ENCODE results near the gene EARS2. TPM values are rescaled to one million over a fixed set of nuclear protein-coding genes. Genes with fewer than 3 reads are reported as not detected.

The EARS2 gene
- total and polyA plus RNA-seq, 9 of the 15 experiments (the other 6 are each of a cell fraction or from before 2014, with no cell fraction given) = 17.6 to 58.6 (median 36.3) TPM

DNA sequence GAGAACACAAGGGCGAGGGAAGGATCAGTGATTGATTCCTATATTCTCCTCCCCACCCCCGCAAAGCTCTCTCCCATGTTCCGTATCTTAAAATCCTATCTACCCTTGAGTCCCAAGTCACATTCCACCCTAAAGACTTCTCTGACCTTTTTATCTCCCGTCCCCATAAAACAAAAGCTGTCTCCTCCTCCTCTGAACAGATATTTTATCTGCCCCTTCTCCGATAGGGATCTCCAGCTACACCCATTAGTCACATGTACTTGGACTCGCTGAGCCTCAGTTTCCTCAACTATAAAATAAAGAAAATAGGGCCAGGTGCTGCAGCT is 59.6 kb downstream of the EARS2 start:
- DNase-seq (ENCODE audit: extremely low read depth in 1 of 4, low spot score in 3 of 4) (peak in 1 of 4 experiments; percentile 28), ATAC-seq (no peak), FAIRE-seq (no peak)
- H3K9me3 ChIP-seq (replicated peaks; ENCODE audit: control insufficient read depth, insufficient read depth, low read depth, low read length) = no peaks in the 10 kb centered on the region
- 25% methylated on average over 6 of the region's 6 CpGs for WGBS (ENCODE audit: insufficient coverage, low coverage, missing lambda C conversion rate)
- in situ Hi-C loops (cut with MboI) (no loop called here), intact Hi-C loops (cut with micrococcal nuclease) (no loop called here)
- H3K9ac ChIP-seq (ENCODE audit: insufficient read depth in 1 of 2, low read depth in 2 of 2, low read length in 2 of 2) = peak overlapping the region in 1 of 2 experiments; percentile 68; a peak in 1 of 4 replicates
- peaks cover 10 to 36% of the 10 kb centered on the region in 2 experiments; a peak in 4 of 5 replicates for H3K4me1 ChIP-seq (replicated peaks in 1 of 2; ENCODE audit: control insufficient read depth in 2 of 2, insufficient read depth in 2 of 2, low read length in 2 of 2)
- H3K27me3 ChIP-seq (ENCODE audit: control insufficient read depth in 2 of 2, insufficient read depth in 2 of 2, low read length in 2 of 2) = no peaks in the 10 kb centered on the region
- peaks cover 34% of the 10 kb centered on the region for H4K20me1 ChIP-seq (replicated peaks; ENCODE audit: control insufficient read depth, insufficient read depth, low read length)
- H3K4me3 ChIP-seq = no peak overlapping the region
- H3K27ac ChIP-seq (ENCODE audit: extremely low read depth, low read depth, low read length) = no peak overlapping the region
- no peaks in the 10 kb centered on the region for H3K9me1 ChIP-seq (ENCODE audit: control insufficient read depth, insufficient read depth, low read length)
- H3K4me2 ChIP-seq (ENCODE audit: insufficient read depth, low read length) = no peak overlapping the region
- peaks cover 65% of the 10 kb centered on the region for H3K79me2 ChIP-seq (ENCODE audit: control insufficient read depth, insufficient read depth, low read length)
- ChIA-PET CTCF (ENCODE audit: low intra/inter-chr PET ratio) (no interaction called here), POLR2A (interaction anchor here (0.6 to 2.3 kb wide), 9 partner anchors 8 to 1002 kb away, joined by 3 to 6 read pairs (median 4); no protein-coding TSS in a partner anchor)
- peaks cover 67% of the 10 kb centered on the region for H3K36me3 ChIP-seq (ENCODE audit: control insufficient read depth, insufficient read depth, low read length)
- no peak overlapping the region for H2AFZ ChIP-seq (ENCODE audit: low read depth, low read length)
- no TSS peak for BruUV-seq (replicated peaks)
- TF ChIP-seq PML (IDR thresholded peaks at IDR 0.05; ENCODE audit: low read length) = no peak
- no peak for TF ChIP-seq HCFC1 (IDR thresholded peaks at IDR 0.05; ENCODE audit: low read depth, low read length)
- TF ChIP-seq SMARCB1 (IDR thresholded peaks at IDR 0.05; ENCODE audit: insufficient read length, low read depth) = no peak
- TF ChIP-seq, protein P1, sequence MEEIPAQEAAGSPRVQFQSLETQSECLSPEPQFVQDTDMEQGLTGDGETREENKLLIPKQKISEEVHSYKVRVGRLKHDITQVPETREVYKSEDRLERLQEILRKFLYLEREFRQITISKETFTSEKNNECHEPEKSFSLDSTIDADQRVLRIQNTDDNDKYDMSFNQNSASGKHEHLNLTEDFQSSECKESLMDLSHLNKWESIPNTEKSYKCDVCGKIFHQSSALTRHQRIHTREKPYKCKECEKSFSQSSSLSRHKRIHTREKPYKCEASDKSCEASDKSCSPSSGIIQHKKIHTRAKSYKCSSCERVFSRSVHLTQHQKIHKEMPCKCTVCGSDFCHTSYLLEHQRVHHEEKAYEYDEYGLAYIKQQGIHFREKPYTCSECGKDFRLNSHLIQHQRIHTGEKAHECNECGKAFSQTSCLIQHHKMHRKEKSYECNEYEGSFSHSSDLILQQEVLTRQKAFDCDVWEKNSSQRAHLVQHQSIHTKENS (CRISPR knock-in tag; IDR thresholded peaks at IDR 0.05) = no peak
- TF ChIP-seq, protein P2, sequence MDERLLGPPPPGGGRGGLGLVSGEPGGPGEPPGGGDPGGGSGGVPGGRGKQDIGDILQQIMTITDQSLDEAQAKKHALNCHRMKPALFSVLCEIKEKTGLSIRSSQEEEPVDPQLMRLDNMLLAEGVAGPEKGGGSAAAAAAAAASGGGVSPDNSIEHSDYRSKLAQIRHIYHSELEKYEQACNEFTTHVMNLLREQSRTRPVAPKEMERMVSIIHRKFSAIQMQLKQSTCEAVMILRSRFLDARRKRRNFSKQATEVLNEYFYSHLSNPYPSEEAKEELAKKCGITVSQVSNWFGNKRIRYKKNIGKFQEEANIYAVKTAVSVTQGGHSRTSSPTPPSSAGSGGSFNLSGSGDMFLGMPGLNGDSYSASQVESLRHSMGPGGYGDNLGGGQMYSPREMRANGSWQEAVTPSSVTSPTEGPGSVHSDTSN (CRISPR knock-in tag; IDR thresholded peaks at IDR 0.05; ENCODE audit: low read depth) = no peak
- TF ChIP-seq, protein P2 (tag; conservative IDR thresholded peaks at IDR 0.05; ENCODE audit: low read depth) = 0 out of 2 replicates have a peak, but pooled peaks have one; percentile 42
- TF ChIP-seq ZNF584 (CRISPR knock-in tag; IDR thresholded peaks at IDR 0.05; ENCODE audit: low read depth) = no peak
- TF ChIP-seq FOXJ2 (tag; IDR thresholded peaks at IDR 0.05) = peak; percentile 70
- TF ChIP-seq PCBP2 (IDR thresholded peaks at IDR 0.05; ENCODE audit: low read depth, low read length, poor library complexity, severe bottlenecking) = no peak
- TF ChIP-seq SMARCE1 (IDR thresholded peaks at IDR 0.05) = no peak; the same call in 1 of the 2 replicates
- no peak for TF ChIP-seq NR2C2 (CRISPR knock-in tag; IDR thresholded peaks at IDR 0.05)
- TF ChIP-seq NR2C2 (tag; IDR thresholded peaks at IDR 0.05) = peak; percentile 58
- TF ChIP-seq, protein P3, sequence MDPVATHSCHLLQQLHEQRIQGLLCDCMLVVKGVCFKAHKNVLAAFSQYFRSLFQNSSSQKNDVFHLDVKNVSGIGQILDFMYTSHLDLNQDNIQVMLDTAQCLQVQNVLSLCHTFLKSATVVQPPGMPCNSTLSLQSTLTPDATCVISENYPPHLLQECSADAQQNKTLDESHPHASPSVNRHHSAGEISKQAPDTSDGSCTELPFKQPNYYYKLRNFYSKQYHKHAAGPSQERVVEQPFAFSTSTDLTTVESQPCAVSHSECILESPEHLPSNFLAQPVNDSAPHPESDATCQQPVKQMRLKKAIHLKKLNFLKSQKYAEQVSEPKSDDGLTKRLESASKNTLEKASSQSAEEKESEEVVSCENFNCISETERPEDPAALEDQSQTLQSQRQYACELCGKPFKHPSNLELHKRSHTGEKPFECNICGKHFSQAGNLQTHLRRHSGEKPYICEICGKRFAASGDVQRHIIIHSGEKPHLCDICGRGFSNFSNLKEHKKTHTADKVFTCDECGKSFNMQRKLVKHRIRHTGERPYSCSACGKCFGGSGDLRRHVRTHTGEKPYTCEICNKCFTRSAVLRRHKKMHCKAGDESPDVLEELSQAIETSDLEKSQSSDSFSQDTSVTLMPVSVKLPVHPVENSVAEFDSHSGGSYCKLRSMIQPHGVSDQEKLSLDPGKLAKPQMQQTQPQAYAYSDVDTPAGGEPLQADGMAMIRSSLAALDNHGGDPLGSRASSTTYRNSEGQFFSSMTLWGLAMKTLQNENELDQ (CRISPR knock-in tag; IDR thresholded peaks at IDR 0.05; ENCODE audit: borderline replicate concordance) = no peak
- TF ChIP-seq MEIS2 (IDR thresholded peaks at IDR 0.05; ENCODE audit: partially characterized antibody) = peak; percentile 31
- peak in 1 of 2 experiments; percentile 55; a peak in 1 of 4 replicates for TF ChIP-seq TEAD1 (CRISPR knock-in tag; IDR thresholded peaks at IDR 0.05)
- TF ChIP-seq, protein P4, sequence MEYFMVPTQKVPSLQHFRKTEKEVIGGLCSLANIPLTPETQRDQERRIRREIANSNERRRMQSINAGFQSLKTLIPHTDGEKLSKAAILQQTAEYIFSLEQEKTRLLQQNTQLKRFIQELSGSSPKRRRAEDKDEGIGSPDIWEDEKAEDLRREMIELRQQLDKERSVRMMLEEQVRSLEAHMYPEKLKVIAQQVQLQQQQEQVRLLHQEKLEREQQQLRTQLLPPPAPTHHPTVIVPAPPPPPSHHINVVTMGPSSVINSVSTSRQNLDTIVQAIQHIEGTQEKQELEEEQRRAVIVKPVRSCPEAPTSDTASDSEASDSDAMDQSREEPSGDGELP (CRISPR knock-in tag; IDR thresholded peaks at IDR 0.05; ENCODE audit: borderline replicate concordance) = no peak
